Sciatic nerve (tissue), 2 donors: ENCODE measurements around the gene ITGA2. TPM values are rescaled to one million over a fixed set of nuclear protein-coding genes. Genes with fewer than 3 reads are reported as not detected.

Source experiments
- ATAC-seq: fragments of 200-7000 bp; cut with Tn5 transposase; one replicate; pipeline ENCODE4 v1.9.1; 2020; ENCODE audit warnings: mild to moderate bottlenecking, moderate library complexity
- DNase-seq: peaks from one replicate; pipeline ENCODE4 v3.0.0-alpha.2; 2020; ENCODE audit warnings: low spot score
- intact Hi-C: fragments of 100-400 bp; cut with DNase I; formaldehyde crosslinking; loops from one replicate; pipeline ENCODE4 v1.14.2; 2022
- total RNA-seq: library from RNA; stranded (reverse); fragmentation: NEBNext Ultra II Directional; extraction: Animal tissue kit (Norgen Biotek cat#: 25700); gene quantifications from one replicate; pipeline ENCODE4 v1.2.1, GENCODE V29; 2021
- donor health status: DM: no; HTN: no; CAD: no.
- donor health status: DM: no; HTN: no; CAD: no.

The ITGA2 gene
- total RNA-seq, 1 donor from 2014 or later, result 11.0 TPM

DNA sequence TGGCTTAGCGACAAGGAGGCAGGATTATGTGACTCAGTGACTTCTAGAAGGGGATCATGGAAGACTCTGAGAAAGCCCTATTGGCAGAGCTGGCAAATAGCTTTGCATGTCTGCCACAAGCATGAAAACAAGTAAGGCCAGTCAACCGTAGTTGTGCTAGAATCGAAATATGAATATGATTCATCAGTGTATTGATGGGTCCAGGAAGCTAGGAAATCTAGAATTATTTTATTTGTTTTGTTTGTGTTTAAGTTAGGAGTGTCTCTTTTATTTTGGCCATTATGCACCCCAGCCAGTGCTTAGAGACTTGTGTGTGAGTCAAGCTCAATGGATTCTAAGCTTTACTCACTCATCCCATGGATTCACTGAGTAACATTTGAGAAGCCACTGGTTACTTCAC lies 3.8 kb upstream of the ITGA2 start:
- DNase-seq, result no peak
- intact Hi-C loops, result no loop called here
- ATAC-seq, result no peak

DNA sequence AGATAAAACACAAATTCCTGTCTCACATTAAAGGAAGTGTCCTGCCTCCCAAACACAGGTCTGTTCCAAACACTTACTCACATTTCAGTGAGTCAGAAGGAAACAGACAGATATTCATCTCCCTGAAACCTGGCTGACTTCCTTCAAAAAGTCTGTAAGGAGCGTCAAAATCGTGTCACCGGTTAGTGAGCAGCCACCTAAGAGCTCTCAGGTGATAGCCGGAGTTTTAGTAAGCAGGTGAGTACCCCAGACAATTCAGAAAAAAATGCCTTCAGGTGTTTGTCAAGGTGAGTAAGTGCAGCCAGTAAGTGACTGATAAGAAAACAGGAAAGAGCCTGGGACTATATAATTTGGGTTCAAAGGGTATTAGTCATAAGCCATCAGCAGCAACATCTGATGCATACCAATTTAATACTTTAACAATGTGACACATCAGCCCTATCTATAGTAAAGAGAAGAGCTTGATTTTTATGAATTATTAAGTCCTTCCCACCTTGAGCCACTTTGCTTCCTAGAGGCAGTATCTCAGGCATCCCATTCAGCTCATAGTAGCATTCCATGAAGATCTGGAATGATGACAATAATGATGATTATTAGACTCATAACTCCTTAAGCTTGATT lies 1.3 kb upstream of the ITGA2 start:
- intact Hi-C loops, result no loop called here
- ATAC-seq (no peak), DNase-seq (no peak)

DNA sequence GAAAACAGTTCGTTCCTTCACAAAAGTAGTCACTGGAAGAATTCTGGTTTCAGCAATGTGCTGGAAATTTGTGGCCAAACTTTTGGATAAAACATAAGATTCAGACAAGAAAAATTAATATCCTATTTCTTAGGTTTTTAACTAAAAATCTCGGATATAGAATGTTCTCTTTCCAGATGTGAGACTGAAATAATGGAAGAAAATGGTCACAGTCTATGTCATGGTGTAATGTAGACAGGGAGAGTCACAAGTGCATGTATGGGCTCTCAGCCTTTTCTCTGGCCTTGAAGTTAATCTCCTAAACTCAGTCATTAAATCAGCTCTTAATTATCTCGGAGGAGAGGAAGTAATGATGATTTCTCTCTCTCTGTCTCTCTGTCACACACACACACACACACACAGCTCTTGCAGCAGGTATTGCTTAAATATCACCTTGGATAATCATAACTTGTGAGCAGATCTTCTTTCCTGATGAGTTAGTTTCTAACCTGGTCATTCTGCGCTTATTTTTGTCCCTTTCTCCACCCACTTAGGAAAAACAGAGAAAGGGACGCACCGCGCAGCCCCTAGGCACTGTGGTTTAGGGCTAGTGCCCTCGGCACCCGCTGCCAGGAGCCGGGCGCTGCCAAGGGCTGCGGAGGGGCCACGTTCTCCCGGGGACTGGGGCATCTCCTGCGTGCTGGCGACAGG lies 672 bp upstream of the ITGA2 start:
- DNase-seq (no peak), ATAC-seq (no peak)
- intact Hi-C loops, result no loop called here

DNA sequence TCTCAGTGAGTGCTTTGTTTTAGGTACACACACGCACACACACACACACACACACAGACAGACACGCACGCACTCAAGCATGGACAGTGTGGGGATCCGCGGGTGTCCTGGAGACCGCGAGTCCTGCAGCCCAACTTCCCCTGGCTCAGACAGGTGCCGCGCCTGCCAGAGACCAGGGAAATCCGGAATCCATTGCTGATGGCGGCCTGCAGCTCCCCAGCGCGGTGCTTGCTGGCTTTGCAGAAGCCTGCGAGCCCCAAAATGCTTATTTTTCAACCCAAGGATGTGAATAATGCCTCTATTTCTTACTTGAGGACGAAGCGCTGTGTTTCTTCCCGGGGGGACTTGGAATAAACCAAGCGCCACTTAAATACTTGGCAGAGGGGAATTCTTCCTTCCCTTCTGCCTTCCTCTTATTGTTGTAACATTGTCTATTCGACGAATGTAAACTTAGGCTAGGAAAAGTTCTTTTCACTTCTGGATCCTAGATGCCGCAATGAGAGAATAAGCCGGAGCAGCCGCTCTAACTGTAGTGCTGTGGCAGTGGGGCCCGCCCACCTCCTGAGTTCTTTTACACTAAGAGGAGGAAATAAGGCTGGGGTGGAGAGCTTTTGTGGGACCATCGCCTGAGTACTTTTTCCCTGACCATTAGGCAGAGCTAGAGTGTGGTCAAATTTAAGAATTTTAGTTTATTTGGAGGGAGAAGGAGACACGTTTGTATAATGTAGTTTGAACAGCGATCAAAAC lies 802 bp downstream of the ITGA2 start:
- DNase-seq, result peak; percentile 61
- ATAC-seq, result peak; percentile 81
- intact Hi-C loops, result no loop called here

DNA sequence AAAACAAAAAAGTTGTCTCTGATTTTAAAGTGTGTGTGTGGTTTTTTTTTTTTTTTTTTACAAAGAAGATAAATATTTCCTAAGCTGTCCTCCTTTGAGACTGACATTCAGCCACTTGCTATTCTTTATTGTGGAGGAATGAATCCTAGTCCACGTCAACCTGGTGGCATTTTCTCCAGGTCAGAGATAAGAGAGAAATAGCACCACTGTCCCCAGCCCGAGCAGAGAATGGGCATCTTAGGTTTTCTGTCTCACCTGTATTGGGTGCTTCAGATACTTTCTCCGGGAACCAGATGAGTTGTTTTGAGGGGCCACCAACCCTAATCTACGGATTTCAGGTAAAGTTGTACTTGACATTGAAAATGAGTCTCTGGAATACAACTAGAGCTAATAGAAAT lies 1.4 kb downstream of the ITGA2 start:
- ATAC-seq (no peak), DNase-seq (no peak)
- intact Hi-C loops, result no loop called here

DNA sequence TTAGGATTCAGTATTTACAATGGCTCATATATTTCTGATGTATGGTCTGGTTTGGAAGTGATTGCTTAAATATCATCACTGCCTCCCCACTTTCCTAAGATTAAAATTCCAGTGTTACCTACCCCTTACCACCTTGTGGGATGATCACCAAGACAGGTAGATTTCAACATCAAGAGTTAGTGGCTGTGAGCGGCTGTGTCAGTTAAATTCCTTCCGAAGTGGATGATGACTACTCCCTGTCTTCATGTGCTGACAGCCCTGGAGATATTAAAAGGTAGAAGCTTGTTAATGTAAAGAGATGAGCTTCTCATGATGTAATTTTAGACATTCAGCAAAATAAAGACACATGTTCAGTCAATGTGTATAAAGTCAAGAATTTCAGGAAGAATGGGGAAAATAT lies 4.2 kb downstream of the ITGA2 start:
- DNase-seq (no peak), ATAC-seq (no peak)
- intact Hi-C loops, result no loop called here

DNA sequence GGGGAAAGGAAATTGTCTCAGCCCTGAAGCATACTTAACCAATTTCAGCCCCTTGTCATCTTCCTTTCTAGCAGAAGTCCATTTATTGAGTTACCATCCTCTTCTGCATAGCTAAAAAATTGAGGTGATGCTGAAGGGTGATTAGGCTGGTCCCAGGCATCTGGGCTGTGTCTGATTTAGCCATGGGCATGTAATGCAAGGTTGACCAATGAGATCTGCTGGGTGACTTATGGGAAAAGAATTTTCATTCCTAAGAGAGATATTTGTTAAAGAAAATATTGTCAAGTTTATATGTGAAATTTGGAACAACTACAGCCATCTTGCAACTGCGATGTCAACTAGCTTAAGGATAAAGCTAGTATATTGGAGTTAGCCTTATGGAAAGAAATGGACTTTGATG lies 5.1 kb downstream of the ITGA2 start:
- ATAC-seq (no peak), DNase-seq (no peak)
- intact Hi-C loops, result loop anchor here (2.0 kb wide), 1 partner anchor 17 kb away; no protein-coding TSS in a partner anchor

DNA sequence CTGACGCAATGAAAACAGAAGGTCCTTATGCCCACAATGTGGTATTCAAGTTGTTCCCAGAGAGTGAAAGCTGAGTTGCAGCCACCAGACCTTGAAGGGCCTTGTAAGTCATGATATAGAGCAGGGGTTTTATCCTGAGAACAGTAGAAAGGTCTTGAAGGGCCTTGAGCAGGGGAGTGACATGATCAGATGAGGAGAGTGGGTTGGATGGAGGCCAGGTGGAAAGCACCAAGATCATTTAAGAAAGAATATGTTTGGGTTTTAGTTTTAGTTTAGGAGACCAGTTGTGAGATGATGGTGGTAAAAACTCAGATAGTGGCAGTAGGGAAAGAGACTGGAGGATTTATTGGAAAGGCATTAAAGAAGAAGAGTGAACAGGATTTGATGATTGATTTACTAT lies 5.9 kb downstream of the ITGA2 start:
- DNase-seq (no peak), ATAC-seq (no peak)
- intact Hi-C loops, result loop anchor here (2.0 kb wide), 1 partner anchor 16 kb away; no protein-coding TSS in a partner anchor

DNA sequence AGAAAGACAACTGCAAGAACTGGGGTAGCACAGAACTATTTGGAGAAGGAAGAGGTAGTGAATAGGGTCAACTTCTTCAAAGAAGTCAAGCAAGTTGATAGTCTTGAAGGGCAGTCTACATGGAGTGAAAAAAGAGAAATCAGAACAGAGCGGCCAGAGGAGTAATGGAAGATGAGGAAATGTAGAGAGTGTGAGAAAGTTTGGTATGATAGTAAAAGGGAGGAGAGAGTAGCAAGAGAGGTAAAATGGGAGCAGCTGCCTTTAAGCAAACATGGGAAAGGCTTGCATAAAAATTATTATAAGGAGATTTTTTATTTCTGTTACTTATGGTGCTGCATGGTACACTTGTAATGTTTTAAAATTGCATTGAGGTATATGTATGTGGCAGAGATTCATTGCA lies 6.8 kb downstream of the ITGA2 start:
- intact Hi-C loops, result loop anchor here (2.0 kb wide), 1 partner anchor 15 kb away; no protein-coding TSS in a partner anchor
- DNase-seq, result no peak
- ATAC-seq, result no peak

DNA sequence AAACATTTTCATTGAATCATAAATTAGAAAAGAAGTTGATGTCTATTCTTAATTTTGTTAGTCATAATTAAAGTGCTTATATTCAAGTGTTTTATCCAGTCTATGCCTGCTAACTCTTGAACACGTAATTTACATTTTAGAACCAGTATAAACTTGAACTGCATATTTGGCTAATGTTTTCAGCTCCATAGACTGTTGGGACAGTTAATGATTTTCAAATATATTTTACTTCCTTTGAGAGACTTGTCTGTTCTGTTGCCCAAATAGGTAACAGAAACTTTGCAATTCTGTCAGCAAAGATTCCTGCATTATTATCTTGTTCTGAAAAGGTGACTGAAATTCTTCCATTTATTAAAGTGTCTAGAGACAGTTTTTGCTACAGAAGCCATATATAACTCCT lies 7.8 kb downstream of the ITGA2 start:
- ATAC-seq (no peak), DNase-seq (no peak)
- intact Hi-C loops, result no loop called here

DNA sequence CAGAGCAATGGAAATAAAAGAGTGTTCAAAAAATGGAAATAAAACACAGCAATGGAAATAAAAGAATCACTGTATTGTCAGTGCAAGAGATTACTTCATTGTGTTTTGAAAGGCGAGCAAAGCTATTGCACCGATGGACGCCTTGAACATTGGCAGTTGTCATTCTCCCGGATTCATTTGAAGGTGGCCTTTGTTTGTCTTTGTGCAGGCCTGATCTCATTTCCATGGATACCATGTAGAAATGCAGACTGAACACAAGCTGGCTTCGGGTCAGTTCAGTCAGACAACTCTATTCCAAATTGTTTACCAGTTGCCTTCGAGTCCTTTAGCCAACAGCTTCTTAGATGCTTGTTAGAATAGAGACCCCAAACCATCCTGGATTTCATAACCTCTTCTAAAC lies 8.3 kb downstream of the ITGA2 start:
- peak; percentile 67 for ATAC-seq
- DNase-seq, result no peak
- intact Hi-C loops, result no loop called here

DNA sequence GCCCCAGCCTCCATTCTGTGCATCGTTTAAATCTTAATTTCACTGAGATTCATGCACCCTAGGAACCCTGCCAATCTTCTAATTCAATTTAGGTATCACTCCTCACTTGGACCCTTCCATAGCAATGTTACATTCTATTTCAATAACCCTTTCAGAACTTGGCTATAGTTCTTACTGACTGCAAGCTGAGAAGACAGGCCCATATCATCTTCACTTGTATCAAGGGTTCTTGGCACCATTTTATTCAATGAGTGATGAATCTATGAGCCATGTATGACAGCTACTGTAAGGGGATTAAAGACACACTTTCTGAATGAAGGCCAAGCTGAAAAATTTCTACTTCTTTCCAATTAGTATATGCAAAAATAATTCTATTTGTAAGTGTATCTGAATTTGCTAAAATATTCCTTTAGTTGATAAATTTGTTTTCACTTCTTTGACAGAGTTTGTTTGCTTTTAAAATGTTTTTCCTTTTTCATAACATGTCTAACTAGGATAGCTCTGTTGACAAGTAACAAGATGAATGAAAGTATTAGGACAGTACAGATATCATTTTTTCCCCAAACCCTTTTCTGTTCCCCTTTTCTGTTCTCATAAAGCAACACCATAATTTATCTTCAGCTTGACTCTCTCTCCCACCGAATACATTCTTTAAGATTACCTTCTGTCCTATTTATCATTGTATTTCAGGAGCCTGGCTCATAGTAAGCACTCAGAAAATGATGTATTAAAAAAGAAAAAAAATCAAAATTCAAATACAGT lies 9.6 kb downstream of the ITGA2 start:
- intact Hi-C loops, result no loop called here
- ATAC-seq, result no peak
- no peak for DNase-seq

DNA sequence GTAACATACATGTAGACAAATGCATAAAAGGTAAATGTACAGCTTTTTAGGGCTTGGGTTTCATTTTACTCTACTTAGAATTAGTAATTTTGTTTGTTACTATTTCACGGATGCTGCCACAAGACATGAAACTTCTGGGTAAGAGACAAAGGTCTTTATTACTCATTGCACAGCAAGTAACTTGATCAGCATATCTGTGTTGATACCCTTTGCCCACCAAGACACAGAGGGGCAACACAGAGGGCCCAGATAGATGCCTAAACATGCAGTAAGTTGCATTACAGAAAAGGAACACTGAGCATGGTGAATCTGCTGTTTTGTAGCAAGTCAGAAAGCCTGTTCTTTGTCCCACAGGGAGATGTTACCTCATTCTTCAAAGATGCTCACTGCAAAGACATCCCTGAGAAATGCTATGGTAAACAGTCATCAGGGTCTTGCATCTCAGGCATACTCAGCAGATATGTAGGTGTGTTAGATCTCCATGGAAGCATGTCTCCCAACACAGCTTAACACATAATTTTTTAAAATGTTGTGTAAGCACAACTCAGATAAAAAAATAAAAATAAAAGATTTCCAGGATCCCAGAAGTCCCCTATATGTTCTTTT lies 10.3 kb downstream of the ITGA2 start:
- intact Hi-C loops, result no loop called here
- DNase-seq (no peak), ATAC-seq (no peak)

DNA sequence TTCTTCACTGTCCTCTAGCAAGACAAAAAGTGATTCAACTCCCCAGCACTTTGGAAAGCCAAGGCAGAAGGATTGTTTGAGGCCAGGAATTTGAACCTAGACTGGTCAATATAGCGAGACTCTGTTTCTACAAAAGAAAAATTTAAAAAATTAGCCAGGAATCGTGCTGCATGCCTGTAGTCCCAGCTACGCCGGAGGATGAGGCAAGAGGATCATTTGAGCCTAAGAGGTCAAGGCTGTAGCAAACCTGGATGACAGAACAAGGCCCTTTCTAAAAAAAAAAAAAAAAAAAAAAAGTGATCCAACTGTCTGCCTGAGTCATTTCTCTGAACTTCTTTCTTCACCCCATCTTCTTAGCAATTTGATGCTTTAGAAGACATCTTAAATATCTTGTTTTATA lies 12.4 kb downstream of the ITGA2 start:
- intact Hi-C loops, result no loop called here

DNA sequence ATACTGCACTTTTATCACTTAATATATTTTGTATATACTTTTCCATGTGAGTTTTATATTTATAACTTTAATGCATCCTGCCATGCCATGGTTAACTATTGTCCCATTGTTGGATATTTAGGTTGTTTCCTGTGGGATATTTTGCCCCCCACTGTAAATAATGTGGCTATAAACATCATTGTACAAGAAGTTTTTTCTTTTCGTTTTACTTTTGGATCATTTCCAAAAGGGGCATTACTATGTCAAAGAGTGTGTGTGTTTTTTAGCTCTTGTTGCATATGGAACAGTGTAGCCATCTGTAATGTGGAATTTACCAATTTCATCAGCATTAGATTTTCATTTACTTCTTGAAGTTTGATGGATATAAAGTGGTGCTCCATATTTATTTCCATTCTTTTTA lies 13.3 kb downstream of the ITGA2 start:
- DNase-seq (no peak), ATAC-seq (no peak)

More for the DNA sequence above, 12.4 kb downstream of the ITGA2 start:
- DNase-seq, result no peak
- ATAC-seq, result no peak

DNA sequence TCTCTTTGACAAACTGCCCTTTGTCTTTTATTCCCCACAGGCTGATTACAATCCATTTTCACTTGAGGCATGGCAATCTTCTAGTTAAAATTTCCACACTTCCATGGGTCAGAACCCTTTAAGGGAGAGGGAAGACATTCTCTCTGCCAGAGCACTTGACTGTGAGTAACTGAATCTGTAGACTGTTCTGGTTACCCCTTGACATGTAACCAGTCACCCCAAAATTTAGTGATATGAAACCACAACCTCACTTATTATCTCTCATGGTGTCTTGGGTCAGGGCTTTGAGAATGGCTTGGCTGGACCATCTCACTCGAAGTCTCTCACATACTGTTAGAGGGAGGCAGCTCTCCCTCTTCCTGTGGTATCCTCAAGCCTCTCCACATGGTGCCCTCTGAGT lies 14.0 kb downstream of the ITGA2 start:
- intact Hi-C loops, result no loop called here
- ATAC-seq (no peak), DNase-seq (no peak)

More for the DNA sequence above, 13.3 kb downstream of the ITGA2 start:
- intact Hi-C loops, result no loop called here

DNA sequence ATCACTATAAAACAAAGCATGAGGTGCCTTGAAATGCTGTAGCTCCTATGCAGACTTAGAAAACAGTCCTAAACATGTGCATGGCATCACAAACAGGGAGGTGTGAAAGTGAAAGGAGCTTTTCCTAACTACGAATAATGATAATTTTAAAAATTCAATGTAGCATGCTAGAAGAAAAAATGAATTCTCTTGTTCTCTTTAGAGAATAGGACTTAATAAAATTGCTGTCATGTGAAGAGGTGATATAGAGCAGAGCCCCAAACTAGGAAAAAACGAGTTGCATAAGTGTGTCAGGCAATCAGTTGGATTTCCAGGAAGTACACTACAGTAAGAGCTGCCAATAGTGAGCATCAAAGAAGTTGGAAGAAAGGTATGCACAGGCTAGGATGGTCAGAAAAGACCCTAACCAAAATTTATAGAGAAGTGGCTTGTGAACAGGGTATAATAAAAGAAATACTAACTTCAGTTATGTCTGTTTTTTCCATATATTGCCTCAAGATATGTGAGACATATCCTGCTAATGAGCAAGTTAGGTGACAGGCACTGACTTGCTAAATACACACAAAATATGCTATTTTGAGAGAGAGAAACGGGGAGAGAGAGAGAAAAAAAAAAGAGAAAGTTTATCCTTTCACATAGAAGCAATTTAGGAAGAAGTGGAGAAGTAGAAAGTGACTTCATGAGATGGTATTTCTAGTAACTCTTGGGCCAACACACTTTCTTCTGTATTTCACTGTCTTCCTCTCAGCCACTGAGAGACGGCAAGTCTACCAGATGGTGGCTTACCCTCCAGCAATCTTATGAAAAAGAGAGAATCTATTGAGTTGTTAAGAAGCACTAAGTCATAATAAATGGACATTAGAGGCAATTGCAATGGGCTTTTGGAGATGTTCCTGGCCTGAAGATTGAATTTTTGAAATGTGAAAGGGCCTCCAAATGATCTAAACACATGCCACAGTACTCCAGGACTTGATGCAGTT lies 18.0 kb downstream of the ITGA2 start:
- no peak for ATAC-seq
- intact Hi-C loops, result no loop called here
- DNase-seq, result no peak

DNA sequence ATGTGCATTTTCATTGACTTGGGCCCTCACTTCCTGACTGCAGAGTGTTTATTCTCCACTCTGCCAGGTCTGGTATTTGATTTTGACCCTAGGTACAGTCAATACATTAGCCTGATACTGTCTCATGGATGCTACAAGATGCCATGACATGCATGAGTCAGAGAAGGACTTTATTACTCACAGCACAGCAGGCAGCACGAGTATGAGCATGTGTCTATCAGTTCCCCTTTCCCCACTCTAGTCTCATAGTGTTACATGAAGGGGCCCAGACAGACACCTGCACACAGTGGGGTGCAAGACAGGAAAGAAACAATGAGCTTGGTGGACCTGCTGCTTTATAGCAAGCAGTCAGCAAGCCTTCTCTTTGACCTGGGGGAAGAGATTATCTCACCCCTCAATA lies 19.6 kb downstream of the ITGA2 start:
- DNase-seq, result no peak
- ATAC-seq, result no peak
- intact Hi-C loops, result no loop called here
